Bronchial epithelial cell (primary cell): ENCODE measurements around the gene NUP214. TPM values are rescaled to one million over a fixed set of nuclear protein-coding genes. Genes with fewer than 3 reads are reported as not detected.

Source experiments
- DNase-seq: peaks from one replicate; pipeline ENCODE4 v3.0.0-alpha.2; 2010; ENCODE audit warnings: low read depth
- FAIRE-seq: peaks from 2 replicates; lab custom pipeline; 2011; peaks lifted over from hg19 to GRCh38; lab: Jason Lieb, UNC
- H3K27me3 ChIP-seq: 2 replicates; pipeline ENCODE4 v1.5.1; 2011; ENCODE audit warnings: low read length; ENCODE audit not compliant: control insufficient read depth, insufficient read depth
- H3K36me3 ChIP-seq: 2 replicates; pipeline ENCODE4 v1.5.1; 2011; ENCODE audit warnings: low read length; ENCODE audit not compliant: control insufficient read depth, insufficient read depth
- H3K4me3 ChIP-seq: 2 replicates; pipeline ENCODE4 v1.5.1; 2011; ENCODE audit warnings: mild to moderate bottlenecking, low read depth, low read length, control low read depth
- total RNA-seq: library from RNA; depleted of rRNA; stranded (reverse); fragments of >200 nt; gene quantifications from 2 replicates; pipeline ENCODE4 v1.2.1, GENCODE V29; 2014
- TF ChIP-seq, protein P1 (sequence below): IDR thresholded peaks from 2 replicates; pipeline ENCODE4 v1.5.1; 2011; ENCODE audit warnings: mild to moderate bottlenecking, moderate library complexity, low read length, control low read depth, inconsistent platforms; ENCODE audit not compliant: insufficient read depth, severe bottlenecking

NUP214 gene
- total RNA-seq, 1 donor from 2014 or later: 8.4 TPM

DNA sequence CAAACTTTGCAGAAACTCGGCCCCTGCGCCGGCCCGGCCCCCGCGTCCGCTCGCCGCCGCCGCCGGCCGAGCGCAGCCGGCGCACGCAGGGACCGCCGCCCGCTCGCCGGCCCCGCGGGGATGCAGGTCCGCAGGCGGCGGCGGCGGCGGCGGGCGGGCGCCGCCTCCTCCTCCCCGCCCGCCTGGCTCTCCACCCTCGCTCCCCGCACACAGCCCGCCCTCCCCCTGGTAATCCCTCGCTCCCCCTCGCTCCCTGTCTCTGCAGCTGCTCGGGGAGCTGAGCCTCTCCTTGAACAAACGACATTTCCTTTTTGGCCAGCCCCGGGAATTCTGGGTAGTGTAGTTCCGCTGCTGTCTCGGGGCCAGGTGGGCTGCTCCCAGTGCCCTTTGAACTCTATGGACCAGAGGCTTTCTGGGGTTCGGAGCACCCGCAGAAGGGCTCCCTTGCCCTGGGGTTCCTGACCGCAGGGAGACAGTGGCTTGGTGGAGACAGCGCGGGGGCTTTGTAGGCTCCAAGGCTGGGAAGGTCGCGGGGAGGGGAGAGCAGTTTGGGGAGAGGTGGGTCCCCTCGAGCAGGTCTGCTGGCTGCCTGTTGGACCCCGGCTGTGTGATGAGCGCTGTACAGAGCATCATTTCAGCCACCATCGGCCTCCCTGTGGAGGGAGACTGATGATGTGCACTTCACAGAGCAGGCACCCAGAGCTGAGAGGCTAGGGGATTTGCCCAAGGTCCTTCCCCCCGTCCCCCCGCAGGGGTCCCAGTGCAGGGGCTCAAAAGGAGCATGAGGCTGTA is 152.7 kb downstream of the NUP214 start:
- Histone ChIP-seq H3K36me3 (no peaks in the 10 kb centered on the region), H3K4me3 (peak overlapping the region; percentile 33), H3K27me3 (peaks cover 11% of the 10 kb centered on the region)
- TF ChIP-seq, protein P1, sequence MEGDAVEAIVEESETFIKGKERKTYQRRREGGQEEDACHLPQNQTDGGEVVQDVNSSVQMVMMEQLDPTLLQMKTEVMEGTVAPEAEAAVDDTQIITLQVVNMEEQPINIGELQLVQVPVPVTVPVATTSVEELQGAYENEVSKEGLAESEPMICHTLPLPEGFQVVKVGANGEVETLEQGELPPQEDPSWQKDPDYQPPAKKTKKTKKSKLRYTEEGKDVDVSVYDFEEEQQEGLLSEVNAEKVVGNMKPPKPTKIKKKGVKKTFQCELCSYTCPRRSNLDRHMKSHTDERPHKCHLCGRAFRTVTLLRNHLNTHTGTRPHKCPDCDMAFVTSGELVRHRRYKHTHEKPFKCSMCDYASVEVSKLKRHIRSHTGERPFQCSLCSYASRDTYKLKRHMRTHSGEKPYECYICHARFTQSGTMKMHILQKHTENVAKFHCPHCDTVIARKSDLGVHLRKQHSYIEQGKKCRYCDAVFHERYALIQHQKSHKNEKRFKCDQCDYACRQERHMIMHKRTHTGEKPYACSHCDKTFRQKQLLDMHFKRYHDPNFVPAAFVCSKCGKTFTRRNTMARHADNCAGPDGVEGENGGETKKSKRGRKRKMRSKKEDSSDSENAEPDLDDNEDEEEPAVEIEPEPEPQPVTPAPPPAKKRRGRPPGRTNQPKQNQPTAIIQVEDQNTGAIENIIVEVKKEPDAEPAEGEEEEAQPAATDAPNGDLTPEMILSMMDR: no peak
- FAIRE-seq (no peak), DNase-seq (peak; percentile 53)

DNA sequence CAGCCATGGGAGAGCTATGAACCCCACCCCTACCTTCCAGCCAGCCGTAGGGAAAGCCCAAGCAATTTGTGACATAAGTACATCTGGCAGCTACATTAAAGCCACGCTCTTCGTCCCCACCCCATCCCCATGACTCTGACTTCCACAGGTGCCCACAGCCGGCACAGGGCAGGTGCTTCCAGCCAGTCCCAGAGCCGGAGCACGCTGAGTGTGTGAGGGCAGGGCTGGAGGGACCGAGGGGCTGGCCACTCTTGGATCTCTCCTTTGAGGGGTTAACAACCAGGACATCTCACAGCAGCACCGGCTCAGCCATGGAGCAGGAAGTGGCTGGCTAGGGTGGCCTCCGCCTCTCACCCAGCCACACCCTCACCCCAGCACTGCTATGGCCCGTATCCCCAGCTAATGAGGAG is 153.3 kb downstream of the NUP214 start:
- peaks cover 14% of the 10 kb centered on the region for H3K27me3 ChIP-seq
- no peak overlapping the region for H3K4me3 ChIP-seq
- no peak for FAIRE-seq
- no peaks in the 10 kb centered on the region for H3K36me3 ChIP-seq
- TF ChIP-seq, protein P1: no peak
- DNase-seq: no peak

DNA sequence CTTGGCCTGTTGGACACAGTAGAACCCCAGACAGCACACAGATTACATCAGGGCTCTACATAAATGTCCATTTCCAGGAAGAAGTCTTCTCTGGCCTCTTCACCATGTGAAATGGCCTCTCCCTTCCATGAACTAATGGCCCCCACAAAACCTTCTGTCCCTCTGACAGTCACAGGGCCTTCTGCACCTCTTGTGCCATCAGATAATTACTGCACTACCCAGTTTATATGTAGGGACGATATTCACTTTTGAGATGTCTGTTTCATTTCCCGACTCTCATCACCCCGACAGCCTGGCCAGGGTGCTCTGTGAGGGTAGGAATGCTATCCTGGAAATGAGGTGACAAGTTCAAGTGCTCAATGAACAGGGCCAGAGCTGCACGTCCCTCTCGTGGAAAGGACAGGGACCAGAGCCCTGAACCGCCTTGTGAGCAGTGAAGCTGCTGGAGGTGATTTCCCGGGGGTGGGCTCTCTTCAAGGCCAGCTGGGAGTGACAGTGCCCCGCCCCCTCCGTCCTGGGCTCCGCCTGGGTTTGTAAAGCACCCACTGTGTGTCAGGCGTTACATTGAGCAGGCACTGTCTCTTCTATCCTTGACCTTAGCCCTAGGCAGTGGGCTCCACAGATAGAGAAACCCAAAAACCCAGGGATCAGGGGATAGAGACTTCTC is 153.9 kb downstream of the NUP214 start:
- FAIRE-seq: no peak
- DNase-seq: no peak

DNA sequence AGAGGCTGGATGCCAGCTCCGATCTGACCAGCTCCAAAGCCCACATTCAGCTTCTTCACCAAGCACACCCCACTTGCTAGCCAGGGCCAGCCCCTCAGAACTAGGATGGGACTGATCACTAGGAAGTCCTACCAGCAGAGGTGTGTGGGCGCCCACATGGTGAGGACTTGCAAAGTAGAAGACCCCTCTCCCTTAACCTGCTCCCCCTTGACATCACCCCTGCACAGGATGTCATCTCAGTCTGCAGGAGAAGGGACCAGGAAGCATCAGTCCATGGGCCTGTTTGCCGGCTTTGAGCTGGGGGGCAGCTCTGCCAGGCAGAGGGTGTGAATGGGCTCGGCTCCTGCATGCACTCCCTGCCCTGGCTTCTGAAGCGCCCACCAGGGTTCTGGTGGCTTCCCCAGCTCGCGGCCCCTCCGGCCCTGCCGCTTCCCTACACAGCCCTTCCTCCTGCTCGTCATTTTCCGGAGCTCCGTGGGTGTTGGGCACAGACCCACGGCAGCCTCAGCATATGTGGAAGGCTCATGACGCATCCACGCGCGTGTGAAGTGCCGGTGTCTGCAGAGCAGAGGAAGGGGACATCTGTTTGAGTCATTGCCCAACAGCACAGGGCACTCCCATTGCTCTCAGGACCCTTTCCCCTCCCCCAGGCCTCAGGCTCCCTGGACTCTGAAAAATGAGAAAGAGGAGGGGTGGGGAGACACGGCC is 154.6 kb downstream of the NUP214 start:
- TF ChIP-seq, protein P1: no peak
- H3K27me3 ChIP-seq: peaks cover 17% of the 10 kb centered on the region
- DNase-seq (no peak), FAIRE-seq (no peak)
- no peaks in the 10 kb centered on the region for H3K36me3 ChIP-seq
- H3K4me3 ChIP-seq: no peak overlapping the region

More for the DNA sequence above, 153.9 kb downstream of the NUP214 start:
- no peak overlapping the region for H3K4me3 ChIP-seq
- H3K27me3 ChIP-seq: peaks cover 17% of the 10 kb centered on the region
- TF ChIP-seq, protein P1: no peak
- no peaks in the 10 kb centered on the region for H3K36me3 ChIP-seq

DNA sequence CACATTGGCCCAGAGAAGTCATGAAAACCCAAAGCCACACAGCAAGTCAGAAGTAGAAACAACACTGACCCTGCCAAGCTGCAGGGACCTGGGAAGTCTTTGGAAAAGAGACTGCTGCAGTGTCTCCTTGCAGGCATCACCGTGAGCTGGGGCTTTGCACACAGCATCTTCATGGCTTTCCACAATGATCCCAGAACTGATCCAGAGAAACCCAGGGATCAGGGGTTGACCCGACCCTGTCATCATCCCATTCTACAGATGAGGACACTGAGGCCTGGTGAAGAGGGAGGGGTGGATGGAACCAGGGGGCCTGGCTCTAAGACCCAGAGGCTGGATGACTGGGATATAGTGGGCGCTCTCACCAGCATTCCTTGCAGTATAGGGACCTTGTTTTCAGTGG is 155.3 kb downstream of the NUP214 start:
- FAIRE-seq (no peak), DNase-seq (no peak)
- TF ChIP-seq, protein P1: no peak
- Histone ChIP-seq H3K27me3 (peaks cover 17% of the 10 kb centered on the region), H3K36me3 (no peaks in the 10 kb centered on the region), H3K4me3 (no peak overlapping the region)
